HepG2 (cell line): ENCODE results near the gene LEMD1. TPM values are rescaled to one million over a fixed set of nuclear protein-coding genes. Genes with fewer than 3 reads are reported as not detected.
A peak's percentile ranks its signal among the peaks of the same experiment; 100 is the strongest.

ENCODE experiments used
- ATAC-seq: fragments of 200-7000 bp; cut with Tn5 transposase; 3 replicates; pipeline ENCODE4 v1.9.1; 2020; ENCODE audit warnings: mild to moderate bottlenecking, moderate library complexity
- BruUV-seq: library from RNA; stranded (reverse); fragments of 400-500 nt; replicated peaks from 2 replicates; lab custom pipeline; 2021; lab: Mats Ljungman, UMichigan
- CTCF ChIA-PET: fragments of 300-600 bp; formaldehyde crosslinking; extraction: SDS; loops from one replicate; lab custom pipeline; 2021; ENCODE audit warnings: low total read pairs, inconsistent platforms, low intra/inter-chr PET ratio; lab: Yijun Ruan, JAX
- POLR2A ChIA-PET: fragments of 350-600 bp; sonication (Branson Sonifier 250); formaldehyde crosslinking; loops from one replicate; lab custom pipeline; 2020; ENCODE audit warnings: antibody characterized with exemption, inconsistent platforms; lab: Yijun Ruan, JAX
- DNase-seq: peaks from one replicate; pipeline ENCODE4 v3.0.0-alpha.2; 2015; ENCODE audit warnings: low spot score
- FAIRE-seq: peaks from 3 replicates; lab custom pipeline; 2011; peaks lifted over from hg19 to GRCh38; lab: Jason Lieb, UNC
- H2AFZ ChIP-seq: one replicate; pipeline ENCODE4 v1.6.1; 2011; ENCODE audit warnings: low read length, inconsistent platforms
- H3K27ac ChIP-seq: fragments of 300-600 bp; 3 replicates; pipeline ENCODE4 v1.8.0; 2011; ENCODE audit warnings: mixed run types, mild to moderate bottlenecking, mixed read lengths, low read length, inconsistent platforms; ENCODE audit not compliant: insufficient read depth; ENCODE audit errors: extremely low read length
- H3K27me3 ChIP-seq, 2 experiments: fragments of 200-600 bp in 1 of 2; 2 replicates in 1 of 2; 3 replicates in 1 of 2; pipeline versions ENCODE4 v1.6.0 to v1.8.0; 2011; ENCODE audit warnings: low read length in 2 of 2, mild to moderate bottlenecking in 2 of 2, moderate library complexity in 2 of 2, inconsistent platforms in 1 of 2; ENCODE audit not compliant: insufficient read depth in 2 of 2, control insufficient read depth in 1 of 2
- H3K36me3 ChIP-seq, 2 experiments: fragments of 200-600 bp in 1 of 2; replicated peaks in 1 of 2; 2 replicates in 1 of 2; 3 replicates in 1 of 2; pipeline versions ENCODE4 v1.5.1 to v1.8.0; 2011; ENCODE audit warnings: low read length in 2 of 2, inconsistent platforms in 1 of 2; ENCODE audit not compliant: insufficient read depth in 2 of 2, control insufficient read depth in 1 of 2
- H3K4me1 ChIP-seq: 2 replicates; pipeline ENCODE4 v1.5.1; 2012; ENCODE audit warnings: low read length, inconsistent platforms; ENCODE audit not compliant: insufficient read depth
- H3K4me2 ChIP-seq: 2 replicates; pipeline ENCODE4 v1.6.0; 2011; ENCODE audit warnings: low read depth, low read length, inconsistent platforms
- H3K4me3 ChIP-seq, 3 experiments: fragments of 200-600 bp in 1 of 3; sonication (generic), shearing (Covaris generic) in 1 of 3; replicated peaks in 1 of 3; 2 replicates each; pipeline ENCODE4 v1.5.1; 2011 to 2016; ENCODE audit warnings: low read length in 3 of 3, inconsistent platforms in 2 of 3, low read depth in 2 of 3, mild to moderate bottlenecking in 2 of 3, control low read depth in 1 of 3, mixed read lengths in 1 of 3; ENCODE audit not compliant: insufficient read depth in 1 of 3
- H3K79me2 ChIP-seq: one replicate; pipeline ENCODE4 v1.6.1; 2011; ENCODE audit warnings: low read length, inconsistent platforms; ENCODE audit not compliant: insufficient read depth
- H3K9ac ChIP-seq: 2 replicates; pipeline ENCODE4 v1.6.0; 2011; ENCODE audit warnings: mild to moderate bottlenecking, low read depth, low read length, inconsistent platforms; ENCODE audit not compliant: insufficient read depth
- H3K9me3 ChIP-seq: 2 replicates; pipeline ENCODE4 v1.5.1; 2012; ENCODE audit warnings: mild to moderate bottlenecking, low read length
- H4K20me1 ChIP-seq: 2 replicates; pipeline ENCODE4 v1.6.0; 2011; ENCODE audit warnings: inconsistent platforms, mild to moderate bottlenecking, low read length, moderate library complexity; ENCODE audit not compliant: insufficient read depth
- FOXK1 ChIP-seq: sonication (generic); formaldehyde crosslinking; IDR thresholded peaks from 2 replicates; pipeline ENCODE4 v1.4.0; 2020; ENCODE audit warnings: low read depth, missing genetic modification reagents, borderline replicate concordance
- FOXP1 ChIP-seq, 2 experiments: fragments of 450-650 bp in 1 of 2; IDR thresholded peaks; 2 replicates each; pipeline ENCODE4 v1.6.1; 2017 to 2018; ENCODE audit warnings: antibody characterized with exemption in 1 of 2
- HCFC1 ChIP-seq: fragments of 150-350 bp; IDR thresholded peaks from 2 replicates; pipeline ENCODE4 v1.6.1; 2014; ENCODE audit warnings: low read depth, low read length
- MATR3 ChIP-seq: sonication (generic); formaldehyde crosslinking; IDR thresholded peaks from 2 replicates; pipeline ENCODE4 v1.4.0; 2020; ENCODE audit warnings: missing genetic modification reagents
- MLXIP ChIP-seq: sonication (generic); formaldehyde crosslinking; IDR thresholded peaks from 2 replicates; pipeline ENCODE4 v1.9.0; 2021; ENCODE audit warnings: missing genetic modification reagents, borderline replicate concordance
- RAD21 ChIP-seq: fragments of 450-650 bp; formaldehyde crosslinking; IDR thresholded peaks from 2 replicates; pipeline ENCODE4 v1.5.0; 2020; ENCODE audit warnings: mild to moderate bottlenecking
- RARA ChIP-seq: IDR thresholded peaks from 2 replicates; pipeline ENCODE4 v1.6.1; 2016; ENCODE audit warnings: missing genetic modification reagents, missing compliant biosample characterization
- STAG1 ChIP-seq: sonication (generic); formaldehyde crosslinking; IDR thresholded peaks from 2 replicates; pipeline ENCODE4 v1.4.0; 2020; ENCODE audit warnings: missing genetic modification reagents
- ZBTB37 ChIP-seq: sonication (generic); formaldehyde crosslinking; IDR thresholded peaks from 2 replicates; pipeline ENCODE4 v1.4.0; 2020; ENCODE audit warnings: mild to moderate bottlenecking, missing genetic modification reagents
- ZNF614 ChIP-seq: IDR thresholded peaks from 2 replicates; pipeline ENCODE4 v1.6.1; 2018; ENCODE audit warnings: missing biosample characterization, missing genetic modification reagents, inconsistent platforms, borderline replicate concordance
- ZNF747 ChIP-seq: sonication (generic); formaldehyde crosslinking; IDR thresholded peaks from 2 replicates; pipeline ENCODE4 v1.8.1; 2023; ENCODE audit warnings: missing genetic modification reagents, mild to moderate bottlenecking, borderline replicate concordance
- WGBS: methylation state at CpG from one replicate; pipeline ENCODE4 v1.1.6; 2017; ENCODE audit warnings: low lambda C conversion rate; 5-methylcytosine and 5-hydroxymethylcytosine counted together
- in situ Hi-C: cut with HindIII; loops from 2 replicates; pipeline ENCODE4 v1.10.0; 2017; ENCODE audit warnings: low pct_unique_long_range_greater_than_20kb; ENCODE audit not compliant: extremely low pct_ligation_motif_present
- intact Hi-C: fragments of 100-400 bp; cut with micrococcal nuclease; formaldehyde crosslinking; loops from one replicate; pipeline ENCODE4 v1.10.0; 2022; ENCODE audit not compliant: unreplicated experiment
- polyA plus RNA-seq, 8 experiments: library from polyadenylated mRNA; depleted of rRNA in 3 of 8; stranded (reverse) in 7 of 8; unstranded in 1 of 8; fragments of >200 nt; fragmentation: Illumina TruSeq in 4 of 8; extraction: Trizol in 4 of 8; gene quantifications; 2 replicates each; pipeline versions ENCODE4 v1.2.1 to v1.2.3, GENCODE V29; 2011 to 2016; ENCODE audit warnings: low read depth in 4 of 8, missing spikeins in 1 of 8, mixed read lengths in 1 of 8; ENCODE audit not compliant: insufficient read depth in 1 of 8
- total RNA-seq, 5 experiments: library from RNA; depleted of rRNA; stranded (reverse); fragments of >200 nt; fragmentation: Illumina TruSeq; extraction: Trizol; gene quantifications; 2 replicates each; pipeline ENCODE4 v1.2.3, GENCODE V29; 2016; ENCODE audit warnings: low read depth in 1 of 5
- TF ChIP-seq, protein P1 (sequence below): sonication (generic); formaldehyde crosslinking; IDR thresholded peaks from 2 replicates; pipeline ENCODE4 v1.5.0; 2020; ENCODE audit warnings: missing genetic modification reagents, mild to moderate bottlenecking, borderline replicate concordance

Gene LEMD1
- total and polyA plus RNA-seq, 2 of the 13 experiments (the other 11 are each of a cell fraction or from before 2014, with no cell fraction given) = 1.4 to 2.3 TPM

GRCh38 chr1:205355075-205355453 is 66.8 kb downstream of the LEMD1 start:
- Histone ChIP-seq H3K4me3 (no peak overlapping the region), H3K79me2 (no peaks in the 10 kb centered on the region), H3K9me3 (no peaks in the 10 kb centered on the region), H3K4me1 (no peaks in the 10 kb centered on the region), H3K27me3 (peaks cover 5 to 43% of the 10 kb centered on the region in 2 experiments; a peak in 4 of 5 replicates), H3K9ac (no peak overlapping the region), H3K36me3 (no peaks in the 10 kb centered on the region), H2AFZ (no peak overlapping the region), H4K20me1 (no peaks in the 10 kb centered on the region), H3K4me2 (no peak overlapping the region), H3K27ac (no peak overlapping the region)
- no peak for ATAC-seq
- POLR2A ChIA-PET = no interaction called here
- no peak for FAIRE-seq
- CTCF ChIA-PET = interaction anchor here (1.6 kb wide), 1 partner anchor 130 kb away, joined by 24 read pairs; no protein-coding TSS in a partner anchor
- no TSS peak for BruUV-seq
- no peak for DNase-seq
- WGBS = 33% methylated on average over 3 of the region's 3 CpGs
- intact Hi-C loops = no loop called here
- in situ Hi-C loops = no loop called here
- no peak for TF ChIP-seq MLXIP (CRISPR knock-in tag)
- no peak for TF ChIP-seq HCFC1

- Histone ChIP-seq H3K9ac (no peak overlapping the region), H2AFZ (no peak overlapping the region), H3K4me3 (no peak overlapping the region), H3K27me3 (peaks cover 7 to 43% of the 10 kb centered on the region in 2 experiments; a peak in 4 of 5 replicates), H3K4me1 (no peaks in the 10 kb centered on the region), H3K9me3 (no peaks in the 10 kb centered on the region), H3K4me2 (no peak overlapping the region), H3K79me2 (no peaks in the 10 kb centered on the region), H3K36me3 (no peaks in the 10 kb centered on the region), H3K27ac (no peak overlapping the region), H4K20me1 (no peaks in the 10 kb centered on the region)
- BruUV-seq = no TSS peak
- ChIA-PET CTCF (interaction anchor here (1.2 to 1.6 kb wide), 2 partner anchors 19 to 131 kb away, joined by 5 to 24 read pairs; no protein-coding TSS in a partner anchor), POLR2A (interaction anchor here (0.8 kb wide), 1 partner anchor 131 kb away, joined by 4 read pairs; no protein-coding TSS in a partner anchor)
- in situ Hi-C loops (no loop called here), intact Hi-C loops (loop anchor here (1.0 kb wide), 1 partner anchor 131 kb away; no protein-coding TSS in a partner anchor)
- ATAC-seq (peak; percentile 41; the same call in 1 of the 3 replicates), DNase-seq (peak; percentile 29), FAIRE-seq (peak; percentile 15)
- 24% methylated on average over 5 of the region's 5 CpGs for WGBS
- 0 out of 2 replicates have a peak, but pooled peaks have one; percentile 9 for TF ChIP-seq RAD21
- TF ChIP-seq STAG1 (CRISPR knock-in tag) = peak; percentile 50
- TF ChIP-seq MATR3 (CRISPR knock-in tag) = no peak
- TF ChIP-seq ZBTB37 (CRISPR knock-in tag) = no peak
- TF ChIP-seq RARA = no peak
- peak; percentile 28; the same call in 1 of the 2 replicates for TF ChIP-seq FOXK1 (CRISPR knock-in tag)
- TF ChIP-seq, protein P1, sequence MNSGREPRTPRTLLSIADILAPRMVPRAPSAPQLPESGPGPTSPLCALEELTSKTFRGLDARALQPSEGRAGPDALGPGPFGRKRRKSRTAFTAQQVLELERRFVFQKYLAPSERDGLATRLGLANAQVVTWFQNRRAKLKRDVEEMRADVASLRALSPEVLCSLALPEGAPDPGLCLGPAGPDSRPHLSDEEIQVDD (CRISPR knock-in tag) = no peak
- no peak for TF ChIP-seq ZNF614
- TF ChIP-seq ZNF747 = no peak
- no peak for TF ChIP-seq FOXP1 (IDR thresholded peaks at IDR 0.05)
- no peak for TF ChIP-seq FOXP1 (CRISPR knock-in tag; IDR thresholded peaks at IDR 0.05)
Observed at GRCh38 chr1:205354259-205355074, 67.4 kb downstream of the LEMD1 start.
